ENCODE results near the gene ANKEF1.

The ANKEF1 gene

DNA sequence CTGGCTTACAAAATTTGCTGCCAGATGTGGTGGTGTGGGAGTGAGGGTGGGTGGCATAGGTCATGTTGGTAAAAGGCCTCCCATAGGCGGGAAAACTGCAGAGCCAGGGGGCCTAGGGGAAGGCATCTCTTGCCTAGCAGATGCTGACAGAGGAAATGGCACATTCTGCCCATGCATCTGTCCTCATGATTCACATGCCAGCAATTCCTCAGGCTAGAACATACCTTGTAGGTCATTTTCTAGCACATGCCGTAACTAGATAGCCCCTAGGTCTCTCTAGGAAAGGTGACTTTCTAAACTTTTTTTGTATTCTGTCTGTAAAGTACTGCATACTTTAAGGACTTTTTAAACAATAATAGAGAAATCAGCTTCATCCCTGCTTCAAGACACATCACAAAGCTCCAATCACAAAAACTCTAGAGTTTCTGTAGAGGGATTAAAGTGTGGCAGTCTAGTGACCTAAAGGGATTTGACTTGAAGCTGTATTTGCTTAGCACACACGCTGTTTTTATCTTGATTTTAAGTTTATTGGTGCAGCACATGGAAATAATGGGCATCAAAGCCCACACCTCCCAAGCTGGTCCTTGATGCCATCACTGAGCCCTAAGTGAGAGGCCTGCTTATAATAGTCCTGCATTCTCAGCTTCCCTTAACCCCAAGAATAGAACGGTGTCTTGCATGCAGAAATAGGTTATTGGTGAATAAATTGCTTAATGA, 55.2 kb downstream of the ANKEF1 start:
- H3K9me3 ChIP-seq (ENCODE audit: insufficient read depth, low read depth, low read length), result no peaks in the 10 kb centered on the region
- no peaks in the 10 kb centered on the region for H3K36me3 ChIP-seq (ENCODE audit: insufficient read depth, low read length)
- H3K79me2 ChIP-seq (ENCODE audit: insufficient read depth, low read length), result no peaks in the 10 kb centered on the region
- no peak overlapping the region for H3K4me3 ChIP-seq (ENCODE audit: low read length, poor library complexity, severe bottlenecking)
- no peaks in the 10 kb centered on the region for H4K20me1 ChIP-seq (ENCODE audit: insufficient read depth, low read length, poor library complexity, severe bottlenecking)
- no peaks in the 10 kb centered on the region for H3K4me1 ChIP-seq (ENCODE audit: insufficient read depth, low read length, poor library complexity, severe bottlenecking)
- H3K9ac ChIP-seq (ENCODE audit: low read depth, low read length, poor library complexity, severe bottlenecking), result no peak overlapping the region
- no peaks in the 10 kb centered on the region for H3K27me3 ChIP-seq (ENCODE audit: insufficient read depth, low read length, poor library complexity, severe bottlenecking)
- H2AFZ ChIP-seq (ENCODE audit: low read length), result no peak overlapping the region
- no peaks in the 10 kb centered on the region for H3F3A ChIP-seq (ENCODE audit: low read depth)
- no peak overlapping the region for H3K4me2 ChIP-seq (ENCODE audit: low read depth, low read length, poor library complexity, severe bottlenecking)
- TF ChIP-seq EZH2phosphoT487 (IDR thresholded peaks at IDR 0.05; ENCODE audit: borderline replicate concordance), result no peak
- TF ChIP-seq CTCF (conservative IDR thresholded peaks at IDR 0.05; ENCODE audit: low read length), result no peak
- no peaks in the 10 kb centered on the region for H3K9me2 ChIP-seq (replicated peaks; ENCODE audit: low read depth, low read length)

DNA sequence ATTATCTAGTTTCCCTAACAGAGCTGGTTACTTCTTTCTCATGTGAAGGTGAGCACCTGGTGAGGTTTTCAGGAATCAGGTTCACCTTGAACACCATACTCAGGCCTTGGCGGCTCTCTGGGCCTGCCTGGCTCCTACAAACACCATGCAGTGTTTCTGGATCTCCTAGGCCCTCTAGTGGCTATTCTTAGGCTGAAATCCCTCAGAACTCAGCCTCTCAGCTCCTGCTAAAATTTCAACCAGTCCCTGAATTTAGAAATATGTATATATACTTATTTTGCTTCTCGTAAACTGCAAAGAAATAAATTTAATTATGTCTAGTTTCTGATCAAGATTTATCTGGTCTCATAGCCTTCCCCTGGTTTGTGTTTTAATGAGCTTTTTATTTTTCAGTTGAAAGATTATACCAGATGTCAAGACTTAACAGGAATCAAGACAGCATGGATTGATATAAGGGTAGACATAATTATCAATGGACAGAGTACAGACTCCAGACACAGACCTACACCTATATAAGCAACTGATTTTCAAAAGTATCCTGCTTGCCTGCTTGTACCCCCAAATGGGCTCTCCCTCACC, 55.9 kb downstream of the ANKEF1 start:
- Histone ChIP-seq H3K4me3 (ENCODE audit: low read length, poor library complexity, severe bottlenecking) (no peak overlapping the region), H3F3A (ENCODE audit: low read depth) (no peaks in the 10 kb centered on the region), H3K9me3 (ENCODE audit: insufficient read depth, low read depth, low read length) (no peaks in the 10 kb centered on the region), H3K79me2 (ENCODE audit: insufficient read depth, low read length) (no peaks in the 10 kb centered on the region), H3K36me3 (ENCODE audit: insufficient read depth, low read length) (no peaks in the 10 kb centered on the region), H4K20me1 (ENCODE audit: insufficient read depth, low read length, poor library complexity, severe bottlenecking) (no peaks in the 10 kb centered on the region), H3K27me3 (ENCODE audit: insufficient read depth, low read length, poor library complexity, severe bottlenecking) (no peaks in the 10 kb centered on the region), H3K4me1 (ENCODE audit: insufficient read depth, low read length, poor library complexity, severe bottlenecking) (no peaks in the 10 kb centered on the region), H3K9ac (ENCODE audit: low read depth, low read length, poor library complexity, severe bottlenecking) (no peak overlapping the region), H3K4me2 (ENCODE audit: low read depth, low read length, poor library complexity, severe bottlenecking) (no peak overlapping the region), H3K9me2 (replicated peaks; ENCODE audit: low read depth, low read length) (no peaks in the 10 kb centered on the region), H2AFZ (ENCODE audit: low read length) (no peak overlapping the region)
- TF ChIP-seq EZH2phosphoT487 (IDR thresholded peaks at IDR 0.05; ENCODE audit: borderline replicate concordance) (no peak), CTCF (conservative IDR thresholded peaks at IDR 0.05; ENCODE audit: low read length) (peak; percentile 76)

- no peaks in the 10 kb centered on the region for H3K9me3 ChIP-seq (ENCODE audit: insufficient read depth, low read depth, low read length)
- H4K20me1 ChIP-seq (ENCODE audit: insufficient read depth, low read length, poor library complexity, severe bottlenecking), result no peaks in the 10 kb centered on the region
- no peak overlapping the region for H2AFZ ChIP-seq (ENCODE audit: low read length)
- no peak overlapping the region for H3K4me2 ChIP-seq (ENCODE audit: low read depth, low read length, poor library complexity, severe bottlenecking)
- H3K9ac ChIP-seq (ENCODE audit: low read depth, low read length, poor library complexity, severe bottlenecking), result no peak overlapping the region
- TF ChIP-seq CTCF (conservative IDR thresholded peaks at IDR 0.05; ENCODE audit: low read length) (no peak), EZH2phosphoT487 (IDR thresholded peaks at IDR 0.05; ENCODE audit: borderline replicate concordance) (no peak)
- no peaks in the 10 kb centered on the region for H3K36me3 ChIP-seq (ENCODE audit: insufficient read depth, low read length)
- H3K79me2 ChIP-seq (ENCODE audit: insufficient read depth, low read length), result no peaks in the 10 kb centered on the region
- no peaks in the 10 kb centered on the region for H3K9me2 ChIP-seq (replicated peaks; ENCODE audit: low read depth, low read length)
- no peaks in the 10 kb centered on the region for H3F3A ChIP-seq (ENCODE audit: low read depth)
- no peak overlapping the region for H3K4me3 ChIP-seq (ENCODE audit: low read length, poor library complexity, severe bottlenecking)
- no peaks in the 10 kb centered on the region for H3K27me3 ChIP-seq (ENCODE audit: insufficient read depth, low read length, poor library complexity, severe bottlenecking)
- no peaks in the 10 kb centered on the region for H3K4me1 ChIP-seq (ENCODE audit: insufficient read depth, low read length, poor library complexity, severe bottlenecking)
Measured at GRCh38 chr20:10093087-10093591, 58.4 kb downstream of the ANKEF1 start.
